VCaP (cell line): ENCODE measurements around the gene ATP2A3.

ENCODE experiments used
- H3K27ac ChIP-seq: fragments of 450-650 bp; 2 replicates; pipeline ENCODE4 v1.5.1; 2017
- TF ChIP-seq, protein P1 (sequence below): fragments of 450-650 bp; conservative IDR thresholded peaks from 2 replicates; pipeline ENCODE4 v1.5.1; 2017; ENCODE audit warnings: mild to moderate bottlenecking, moderate library complexity

The ATP2A3 gene

DNA sequence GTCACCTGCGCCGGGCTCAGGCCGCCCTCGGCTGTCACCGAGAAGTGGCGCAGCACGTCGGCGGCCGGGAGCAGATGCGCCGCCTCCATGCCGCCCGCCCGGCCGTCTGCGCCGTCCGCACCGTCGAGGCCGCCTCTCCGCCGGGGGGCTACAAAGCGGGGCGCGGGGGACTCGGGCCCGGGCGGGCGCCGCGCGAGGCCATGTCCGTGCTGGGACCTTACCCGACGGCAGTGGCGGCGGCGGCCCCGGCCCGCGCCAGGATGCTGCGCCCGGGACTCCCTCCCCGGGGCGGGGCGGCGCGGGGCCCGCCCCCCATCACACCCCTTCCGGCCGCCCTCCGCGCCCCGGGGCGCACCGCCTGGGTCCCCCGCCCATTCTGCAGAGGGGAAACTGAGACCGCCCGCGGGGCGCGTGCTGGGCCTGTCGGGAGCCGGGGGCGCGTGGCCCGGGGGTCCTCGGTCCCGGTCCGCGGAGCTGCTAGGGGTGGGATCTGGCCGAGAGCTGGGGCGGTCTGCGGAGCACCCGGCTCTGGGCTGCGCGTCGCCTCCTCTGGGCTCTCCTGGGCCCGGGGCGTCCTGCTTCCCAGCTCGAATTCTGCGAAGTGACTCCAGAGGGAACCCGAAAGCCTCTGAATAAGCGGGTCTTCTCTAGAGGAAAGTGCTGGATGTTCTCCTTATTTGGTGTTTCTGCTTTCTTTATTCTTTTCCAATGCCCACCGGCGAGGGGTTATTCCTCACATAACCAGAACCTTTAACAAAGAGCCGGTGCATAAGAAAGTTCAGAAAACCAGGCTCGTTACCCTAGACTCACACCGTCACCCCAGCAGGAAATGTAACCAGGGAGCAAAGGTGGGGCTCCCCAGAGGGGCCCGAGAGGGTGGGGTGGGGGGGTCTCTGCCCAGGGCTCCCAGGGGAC is at the start of gene ATP2A3:
Gene ATP2A3 (minus strand): TSS at position 235 of the 915 bp plus-strand sequence. CDS start 146 bp downstream, at position 89.
- peak within 1 kb of the TSS; percentile 72 for H3K27ac ChIP-seq
- TF ChIP-seq, protein P1, sequence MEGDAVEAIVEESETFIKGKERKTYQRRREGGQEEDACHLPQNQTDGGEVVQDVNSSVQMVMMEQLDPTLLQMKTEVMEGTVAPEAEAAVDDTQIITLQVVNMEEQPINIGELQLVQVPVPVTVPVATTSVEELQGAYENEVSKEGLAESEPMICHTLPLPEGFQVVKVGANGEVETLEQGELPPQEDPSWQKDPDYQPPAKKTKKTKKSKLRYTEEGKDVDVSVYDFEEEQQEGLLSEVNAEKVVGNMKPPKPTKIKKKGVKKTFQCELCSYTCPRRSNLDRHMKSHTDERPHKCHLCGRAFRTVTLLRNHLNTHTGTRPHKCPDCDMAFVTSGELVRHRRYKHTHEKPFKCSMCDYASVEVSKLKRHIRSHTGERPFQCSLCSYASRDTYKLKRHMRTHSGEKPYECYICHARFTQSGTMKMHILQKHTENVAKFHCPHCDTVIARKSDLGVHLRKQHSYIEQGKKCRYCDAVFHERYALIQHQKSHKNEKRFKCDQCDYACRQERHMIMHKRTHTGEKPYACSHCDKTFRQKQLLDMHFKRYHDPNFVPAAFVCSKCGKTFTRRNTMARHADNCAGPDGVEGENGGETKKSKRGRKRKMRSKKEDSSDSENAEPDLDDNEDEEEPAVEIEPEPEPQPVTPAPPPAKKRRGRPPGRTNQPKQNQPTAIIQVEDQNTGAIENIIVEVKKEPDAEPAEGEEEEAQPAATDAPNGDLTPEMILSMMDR: no peak

DNA sequence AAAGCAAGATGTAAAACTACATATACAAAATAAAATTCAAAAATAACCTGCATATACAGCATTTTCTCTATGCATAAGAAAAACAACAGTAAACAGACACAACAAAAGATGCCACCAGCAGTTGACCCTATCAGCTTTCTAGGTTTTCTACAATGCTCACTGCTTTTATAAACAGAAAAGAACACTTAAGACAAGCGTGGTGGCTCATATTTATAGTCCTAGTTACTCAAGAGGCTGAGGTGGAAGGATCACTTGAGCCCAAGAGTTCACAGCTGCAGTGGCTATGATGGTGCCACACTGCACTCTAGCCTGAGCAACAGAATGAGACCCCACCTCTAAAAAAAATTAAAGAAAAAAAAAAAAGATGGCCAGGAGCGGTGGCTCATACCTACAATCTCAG is 46.5 kb upstream of the ATP2A3 start:
- TF ChIP-seq, protein P1: no peak
- H3K27ac ChIP-seq: peak overlapping the region; percentile 43

DNA sequence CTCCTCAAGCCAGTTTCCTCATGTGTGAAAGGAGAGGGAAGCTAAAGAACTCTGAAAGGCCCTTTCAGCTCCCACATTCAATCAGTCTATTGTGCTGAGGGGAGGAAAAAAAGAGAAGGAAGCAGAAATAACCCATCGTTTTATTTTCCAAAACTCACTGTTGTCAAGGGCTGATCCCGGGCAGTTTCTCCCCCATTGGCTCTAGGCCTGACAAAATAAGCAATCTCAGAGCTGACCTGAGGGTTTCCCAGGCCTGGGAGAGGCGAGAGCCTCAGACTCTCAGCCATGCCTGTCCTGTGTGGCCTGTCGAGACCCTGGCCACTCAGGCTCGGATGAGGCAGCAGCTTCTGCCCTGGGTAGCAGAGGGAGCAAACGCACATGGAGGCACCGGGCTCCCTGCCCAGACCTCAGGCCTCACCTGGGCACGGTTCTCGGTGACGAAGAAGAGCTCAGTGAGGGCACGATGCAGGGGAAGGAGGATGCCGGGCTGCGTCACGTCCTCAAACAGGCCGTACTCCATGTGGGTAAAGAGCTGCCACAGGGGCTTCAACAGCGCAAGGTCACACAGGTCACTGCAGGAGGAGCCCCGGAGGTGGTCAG is 45.0 kb upstream of the ATP2A3 start:
- TF ChIP-seq, protein P1: no peak
- H3K27ac ChIP-seq: no peak overlapping the region

DNA sequence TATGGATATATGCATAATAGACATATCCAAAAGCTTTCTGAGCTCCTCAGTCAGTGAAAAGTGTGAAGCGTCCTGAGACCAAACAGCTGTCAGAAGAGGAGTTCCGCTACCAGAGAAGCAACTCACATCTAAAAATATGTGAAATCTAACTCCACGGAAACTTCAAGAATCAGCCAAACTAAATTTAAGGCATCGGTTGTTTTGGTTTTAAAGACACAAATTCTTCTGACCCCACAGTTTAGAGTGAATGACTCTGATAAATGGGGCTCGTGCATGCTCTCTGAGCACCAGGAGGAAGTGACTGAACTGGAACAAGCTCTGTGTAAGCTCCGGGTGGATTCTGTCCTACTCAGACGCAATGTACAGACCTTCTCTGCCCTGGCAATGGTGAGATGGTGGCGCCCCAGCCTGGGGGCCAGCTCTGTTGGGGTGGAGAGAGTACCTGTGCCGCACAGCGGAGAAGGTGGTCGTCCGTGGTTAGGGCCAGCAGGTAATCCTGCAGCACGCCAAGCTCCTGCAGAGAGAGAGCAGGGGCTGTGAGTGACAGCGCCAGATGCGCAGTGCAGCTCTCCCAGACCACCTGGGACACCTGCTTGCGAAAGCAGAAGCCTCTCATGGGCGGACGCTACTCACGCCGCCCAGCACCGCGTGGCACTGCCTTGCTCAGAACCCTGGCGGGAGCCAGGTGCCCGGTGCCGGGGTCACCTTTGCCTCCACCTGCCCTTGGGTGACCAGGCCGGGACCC is 44.4 kb upstream of the ATP2A3 start:
- TF ChIP-seq, protein P1: no peak
- no peak overlapping the region for H3K27ac ChIP-seq

DNA sequence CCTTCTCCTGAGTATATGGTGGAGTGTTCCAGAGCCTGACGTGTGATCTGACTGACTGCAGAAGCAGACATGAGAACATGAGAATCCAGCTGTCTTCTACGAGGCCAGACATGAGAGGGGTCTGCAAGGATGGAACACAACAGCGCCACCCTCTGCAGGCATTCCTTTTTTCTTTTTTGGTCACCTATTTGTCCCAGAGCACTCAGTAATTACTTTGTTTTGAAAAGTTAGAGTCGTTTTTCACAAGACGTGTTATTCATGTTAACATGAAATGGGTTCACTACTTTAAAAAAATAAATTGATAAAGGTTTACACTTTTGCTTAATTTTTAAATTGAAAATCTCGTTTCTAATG is 43.8 kb upstream of the ATP2A3 start:
- TF ChIP-seq, protein P1: no peak

DNA sequence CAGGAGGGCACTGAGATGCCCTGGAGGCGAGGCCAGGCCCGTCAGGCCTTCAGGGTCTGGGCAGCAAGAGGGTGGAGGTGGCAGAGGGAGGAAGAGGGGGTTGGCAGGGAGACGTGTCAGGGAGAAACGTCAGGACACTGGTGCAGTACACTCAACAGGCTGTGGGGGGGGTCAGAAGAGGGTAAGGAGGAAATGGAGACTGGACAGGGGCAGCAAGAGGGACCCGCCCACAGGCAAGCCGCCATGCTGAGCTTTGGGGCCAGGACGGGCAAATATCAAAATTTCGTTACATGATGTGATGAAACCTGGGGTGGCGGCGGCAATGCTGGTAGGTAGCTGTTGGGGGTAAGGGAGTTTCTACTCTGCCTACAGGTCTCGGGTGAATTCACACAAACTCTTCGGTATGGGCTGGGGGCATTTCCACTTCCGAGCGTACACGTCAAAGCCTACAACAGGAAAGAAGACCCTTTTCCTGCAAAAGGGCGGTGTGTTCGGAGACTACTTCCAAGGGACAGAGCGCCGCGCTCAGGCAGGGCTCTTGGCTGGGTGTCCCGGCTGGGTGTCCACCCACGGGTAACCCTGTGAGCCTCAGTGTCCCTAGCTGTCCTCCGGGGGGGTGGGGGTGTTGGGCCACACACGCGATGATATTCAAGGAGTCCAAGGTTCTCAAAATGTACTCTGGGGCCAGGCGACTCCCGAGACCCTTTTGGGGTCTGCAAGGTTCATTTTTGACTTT is 43.3 kb upstream of the ATP2A3 start:
- no peak overlapping the region for H3K27ac ChIP-seq
- TF ChIP-seq, protein P1: no peak

More for the DNA sequence above, 43.8 kb upstream of the ATP2A3 start:
- H3K27ac ChIP-seq: no peak overlapping the region
